ENCODE results near the gene ASRGL1.

- no peak for TF ChIP-seq POLR2A (IDR thresholded peaks at IDR 0.05)
- TF ChIP-seq, protein P1, sequence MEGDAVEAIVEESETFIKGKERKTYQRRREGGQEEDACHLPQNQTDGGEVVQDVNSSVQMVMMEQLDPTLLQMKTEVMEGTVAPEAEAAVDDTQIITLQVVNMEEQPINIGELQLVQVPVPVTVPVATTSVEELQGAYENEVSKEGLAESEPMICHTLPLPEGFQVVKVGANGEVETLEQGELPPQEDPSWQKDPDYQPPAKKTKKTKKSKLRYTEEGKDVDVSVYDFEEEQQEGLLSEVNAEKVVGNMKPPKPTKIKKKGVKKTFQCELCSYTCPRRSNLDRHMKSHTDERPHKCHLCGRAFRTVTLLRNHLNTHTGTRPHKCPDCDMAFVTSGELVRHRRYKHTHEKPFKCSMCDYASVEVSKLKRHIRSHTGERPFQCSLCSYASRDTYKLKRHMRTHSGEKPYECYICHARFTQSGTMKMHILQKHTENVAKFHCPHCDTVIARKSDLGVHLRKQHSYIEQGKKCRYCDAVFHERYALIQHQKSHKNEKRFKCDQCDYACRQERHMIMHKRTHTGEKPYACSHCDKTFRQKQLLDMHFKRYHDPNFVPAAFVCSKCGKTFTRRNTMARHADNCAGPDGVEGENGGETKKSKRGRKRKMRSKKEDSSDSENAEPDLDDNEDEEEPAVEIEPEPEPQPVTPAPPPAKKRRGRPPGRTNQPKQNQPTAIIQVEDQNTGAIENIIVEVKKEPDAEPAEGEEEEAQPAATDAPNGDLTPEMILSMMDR (IDR thresholded peaks at IDR 0.05): no peak
Measured at GRCh38 chr11:62411524-62411923, 74.3 kb downstream of the ASRGL1 start.
